Glomerular endothelial cell (primary cell): ENCODE measurements around the gene SLC13A4. TPM values are rescaled to one million over a fixed set of nuclear protein-coding genes. Genes with fewer than 3 reads are reported as not detected.

Experiments
- total RNA-seq: library from RNA; depleted of rRNA; stranded (reverse); fragments of >200 nt; gene quantifications from 2 replicates; pipeline ENCODE4 v1.2.3, GENCODE V29; 2015

The SLC13A4 gene
- total RNA-seq, 1 donor from 2014 or later = not detected

Other genes with a start within 250 kb of the SLC13A4 start
- 10.0 and 16.0 TPM in 2 replicates for gene CNOT4, start 218.1 kb downstream of the SLC13A4 start, total RNA-seq
- gene NUP205, start 170.3 kb downstream of the SLC13A4 start, total RNA-seq = 44.1 and 52.1 TPM in 2 replicates
- 17.7 and 22.1 TPM in 2 replicates for gene STMP1, start 65.7 kb downstream of the SLC13A4 start, total RNA-seq
- not detected in 2 replicates for gene FAM180A, start 20.6 kb upstream of the SLC13A4 start, total RNA-seq
- gene MTPN, start 249.2 kb upstream of the SLC13A4 start, total RNA-seq = 148 and 166 TPM in 2 replicates